NCI-H82 (cell line): Measurements from ENCODE around the gene RASAL2.
"Not testable (repeated sequence)": the region's sequence is repeated elsewhere in the genome, so short reads cannot be mapped to it uniquely, and the experiment has no call there.

Source experiments
- DNase-seq: peaks from one replicate; lab custom pipeline; 2025; lab: John Stamatoyannopoulos, UW

RASAL2 gene

DNA sequence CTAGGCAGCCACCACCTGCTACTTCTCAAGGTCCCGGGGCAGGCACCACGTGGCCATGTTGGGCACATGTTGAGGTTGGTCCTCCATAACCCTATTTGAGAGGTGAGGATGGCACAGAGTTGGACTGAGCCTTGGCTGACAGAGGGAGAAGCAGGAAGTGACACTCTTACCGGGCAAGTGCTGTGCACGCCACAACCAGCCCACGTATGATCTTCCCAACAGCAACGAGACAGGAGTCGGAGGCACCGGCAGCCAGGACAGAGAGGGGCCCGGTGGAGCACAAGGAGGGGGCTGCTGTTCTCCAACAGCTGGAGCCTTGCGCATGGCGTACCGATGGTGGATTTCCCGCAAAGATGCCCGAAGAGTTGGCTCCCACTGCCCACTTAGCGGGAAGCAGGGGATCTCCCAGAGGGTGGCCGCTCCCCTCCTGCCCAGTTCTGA, 399.4 kb downstream of the RASAL2 start:
- DNase-seq = no peak

- DNase-seq = no peak
These were observed 400.7 kb downstream of the RASAL2 start for GRCh38 chr1:178494569-178494971.

GRCh38 chr1:178495158-178495557, 401.3 kb downstream of the RASAL2 start:
- DNase-seq = no peak

- DNase-seq = no peak
These were observed 402.0 kb downstream of the RASAL2 start for GRCh38 chr1:178495741-178496409.

DNA sequence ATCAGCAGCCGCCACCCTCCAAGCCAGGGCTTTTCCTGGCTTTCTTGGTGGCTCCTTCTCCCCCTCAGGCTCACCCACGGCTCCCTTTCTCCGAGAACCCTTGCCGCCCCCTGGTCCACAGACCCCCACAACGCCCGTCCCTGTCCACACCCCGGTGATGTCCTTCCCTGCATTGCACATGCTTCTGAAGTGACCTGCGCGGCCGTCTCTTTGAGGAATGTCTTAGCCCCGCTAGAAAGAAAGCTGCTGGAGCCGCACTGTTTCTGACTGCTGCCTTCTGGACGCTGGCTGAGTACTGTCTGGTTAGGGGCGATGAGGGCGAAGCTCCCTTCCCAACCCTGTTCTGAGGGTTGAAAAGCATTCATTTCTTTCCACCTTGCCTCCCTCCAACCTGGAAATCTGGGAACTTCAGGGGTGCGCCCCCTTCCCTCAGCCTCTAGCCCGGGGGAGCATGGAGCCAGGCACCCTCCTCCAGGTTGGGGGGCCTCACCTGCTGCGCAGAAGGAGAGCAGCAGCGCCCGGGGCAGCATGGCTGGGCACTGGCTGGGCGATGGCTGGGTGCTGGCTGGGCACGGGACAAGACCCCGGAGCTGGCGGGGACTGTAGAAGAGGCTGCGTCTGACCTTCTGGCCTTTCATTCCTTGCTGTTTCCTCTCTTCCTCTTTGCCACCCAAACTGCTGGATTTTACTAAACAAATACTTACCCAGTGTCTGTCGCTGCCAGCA, 402.7 kb downstream of the RASAL2 start, which contains the start of gene CLEC20A:
CLEC20A (minus strand) TSS at position 555 of the 726 bp plus-strand sequence; CDS start at position 530, 25 bp downstream.
- DNase-seq = no peak

- no peak for DNase-seq
These were observed 404.1 kb downstream of the RASAL2 start for GRCh38 chr1:178497903-178498478.

- no peak for DNase-seq
These were observed 405.2 kb downstream of the RASAL2 start for GRCh38 chr1:178498896-178499675.

GRCh38 chr1:178500091-178500770, 406.3 kb downstream of the RASAL2 start:
- peak; percentile 22 for DNase-seq

GRCh38 chr1:178500936-178501554, 407.1 kb downstream of the RASAL2 start:
- DNase-seq = peak; percentile 16

DNA sequence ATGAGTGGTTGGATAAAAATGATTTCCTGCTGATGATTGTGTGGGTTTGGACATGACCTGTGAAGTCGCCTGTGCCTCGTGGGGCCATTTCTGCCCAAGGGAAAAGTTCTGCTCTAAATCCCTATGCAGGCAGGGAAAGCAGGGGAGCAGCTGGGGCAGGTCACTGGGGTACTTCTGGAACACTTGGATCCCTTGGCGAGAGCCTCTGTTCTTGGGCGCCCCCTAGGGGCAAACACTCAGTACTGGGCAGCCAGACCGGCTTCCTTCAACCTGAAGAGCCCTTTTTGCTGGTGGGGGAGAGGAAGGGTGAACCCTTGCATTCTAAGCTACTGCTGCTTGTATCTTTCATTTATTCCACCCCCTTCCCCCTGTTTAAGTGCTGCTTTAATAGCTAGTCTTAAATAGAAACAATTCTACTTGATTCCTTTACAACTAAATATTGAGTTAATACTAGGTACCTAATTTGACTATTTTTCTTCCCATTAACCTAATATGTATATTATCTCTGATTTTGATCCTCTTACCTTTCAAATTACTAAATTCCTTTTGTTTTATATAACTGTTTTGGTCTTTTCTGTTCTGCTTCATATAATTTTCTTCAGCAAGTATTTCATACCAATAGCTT, 407.9 kb downstream of the RASAL2 start:
- peak; percentile 91 for DNase-seq

DNA sequence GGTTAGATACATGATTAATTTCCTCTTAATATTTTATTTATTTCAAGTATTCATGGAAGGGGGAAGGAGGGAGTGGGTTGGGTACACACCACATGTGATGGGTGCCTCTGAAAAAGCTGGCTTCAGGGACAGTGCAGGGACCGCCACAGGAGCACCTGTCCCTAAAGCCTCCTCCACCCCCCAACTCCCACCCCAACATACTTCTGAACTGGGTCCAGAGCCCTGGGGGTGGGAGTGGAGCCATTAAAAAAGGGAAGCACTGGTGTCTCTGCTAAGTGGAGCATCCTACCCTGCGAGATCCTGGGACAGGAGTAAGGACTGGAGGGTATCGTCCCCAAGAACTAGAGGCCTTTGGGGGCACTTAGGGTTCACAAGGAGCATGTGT, 408.4 kb downstream of the RASAL2 start:
- DNase-seq = no peak

DNA sequence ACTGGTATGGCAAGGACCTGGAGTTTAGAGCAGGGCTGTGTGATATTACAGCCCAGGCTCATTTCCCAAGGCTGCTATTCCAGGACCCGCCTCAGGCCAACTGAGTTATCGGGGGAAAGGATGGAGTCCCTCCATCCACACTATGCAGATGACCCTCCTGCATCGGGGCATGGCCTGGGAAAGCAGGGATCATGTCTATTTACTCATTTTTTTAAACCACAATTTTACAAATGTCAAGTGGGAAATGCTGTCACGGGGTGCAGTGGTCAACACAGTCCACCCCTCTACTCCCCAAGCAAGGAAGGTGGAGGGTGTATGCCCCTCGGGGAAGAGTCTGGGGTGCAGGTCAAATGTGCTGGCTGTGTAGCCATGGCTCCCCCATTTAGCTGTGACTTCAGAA, 409.0 kb downstream of the RASAL2 start:
- DNase-seq = no peak

- not testable (repeated sequence) for DNase-seq
These were observed 409.4 kb downstream of the RASAL2 start for GRCh38 chr1:178503316-178503715.

GRCh38 chr1:178503849-178504248, 409.9 kb downstream of the RASAL2 start:
- peak; percentile 26 for DNase-seq

- DNase-seq = no peak
These were observed 410.4 kb downstream of the RASAL2 start for GRCh38 chr1:178504286-178504685.

DNA sequence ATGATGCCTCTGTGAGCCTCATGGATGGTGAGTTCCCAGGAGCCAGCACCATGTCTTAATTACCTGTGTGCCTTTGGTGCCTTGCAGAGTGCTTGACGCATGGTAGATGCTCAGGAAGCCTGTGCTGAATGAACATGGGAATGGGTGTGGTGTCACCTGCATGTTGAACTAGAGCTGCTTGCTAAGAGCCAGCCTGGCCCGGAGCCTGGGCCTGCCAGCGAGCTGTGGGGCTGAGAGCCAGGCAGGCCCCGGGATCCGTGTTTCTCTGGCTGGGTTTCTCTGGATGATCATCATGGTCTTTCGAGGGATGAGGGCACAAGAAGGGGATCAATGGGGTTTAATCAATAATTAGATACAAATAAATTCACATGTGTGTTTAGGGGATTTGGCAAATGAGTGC, 412.3 kb downstream of the RASAL2 start:
- no peak for DNase-seq

GRCh38 chr1:178506669-178507068, 412.8 kb downstream of the RASAL2 start:
- no peak for DNase-seq

DNA sequence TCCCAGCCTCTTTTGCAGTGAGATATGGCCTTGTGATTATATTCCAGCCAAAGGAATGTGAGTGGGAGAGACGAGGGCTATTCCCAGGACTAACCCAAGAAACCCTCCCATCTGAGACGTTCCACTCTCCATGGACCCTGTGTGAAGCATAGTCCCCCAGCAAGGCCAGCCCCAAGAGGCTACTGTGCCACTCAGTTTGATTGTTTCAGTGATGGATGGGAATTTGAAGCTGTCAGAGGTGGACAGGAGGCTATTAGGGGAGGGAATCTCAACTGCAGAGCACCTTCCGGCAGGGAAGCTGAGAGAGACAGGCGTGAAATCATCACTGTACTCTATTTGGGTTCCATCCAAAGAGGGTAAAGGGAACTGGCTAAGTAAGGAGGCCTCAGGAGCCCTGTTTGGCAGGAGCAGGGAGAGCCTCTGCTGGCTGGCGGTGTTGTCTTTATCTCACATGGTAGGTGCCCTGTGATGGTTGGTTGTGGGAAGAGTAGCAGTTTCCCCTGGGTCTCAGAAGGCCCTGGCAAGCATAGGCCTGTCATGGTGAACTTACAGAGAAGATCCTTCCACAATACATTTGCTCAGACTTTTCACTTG, 415.6 kb downstream of the RASAL2 start:
- no peak for DNase-seq

DNA sequence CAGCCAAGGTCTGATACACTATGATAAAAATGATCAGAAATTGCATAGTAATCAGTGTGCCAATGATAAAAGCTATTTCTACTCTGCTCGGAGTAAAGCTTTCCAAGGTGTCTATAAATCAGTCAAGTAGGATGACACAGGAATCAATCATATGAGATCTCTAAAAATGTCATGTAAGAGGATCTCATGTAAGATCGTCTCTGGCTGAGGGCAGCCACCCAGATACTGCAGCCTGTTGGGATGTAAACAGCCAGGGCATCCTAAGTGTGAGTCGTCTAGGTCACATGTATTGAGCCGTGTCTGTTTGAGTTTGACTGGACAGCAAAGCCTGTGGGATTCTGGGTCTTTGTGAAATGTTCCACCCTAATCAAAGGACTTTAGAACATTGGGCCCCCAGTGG, 416.3 kb downstream of the RASAL2 start:
- DNase-seq = no peak

GRCh38 chr1:178512566-178513277, 418.8 kb downstream of the RASAL2 start, which contains the start of gene TEX35:
Gene TEX35 (plus strand): TSS chr1:178513109. CDS start chr1:178513189, 80 bp downstream.
- DNase-seq = no peak
